IPS DF 6.9 (cell line): ENCODE data around the gene ADCY6.

ENCODE experiments used
- DNase-seq: peaks from one replicate; pipeline ENCODE4 v3.0.0-alpha.2; 2013; ENCODE audit warnings: low read depth, low spot score
- H3K27ac ChIP-seq: one replicate; pipeline ENCODE4 v1.5.1; 2013; ENCODE audit warnings: low read length, control low read depth
- H3K27me3 ChIP-seq: 2 replicates; pipeline ENCODE4 v1.6.1; 2013; ENCODE audit warnings: mild to moderate bottlenecking, low read length; ENCODE audit not compliant: control insufficient read depth, insufficient read depth
- H3K36me3 ChIP-seq: 2 replicates; pipeline ENCODE4 v1.6.1; 2013; ENCODE audit warnings: low read length; ENCODE audit not compliant: control insufficient read depth, insufficient read depth
- H3K4me1 ChIP-seq: 2 replicates; pipeline ENCODE4 v1.6.1; 2013; ENCODE audit warnings: low read length; ENCODE audit not compliant: control insufficient read depth, insufficient read depth
- H3K4me3 ChIP-seq: 2 replicates; pipeline ENCODE4 v1.5.1; 2013; ENCODE audit warnings: mild to moderate bottlenecking, low read length
- H3K9me3 ChIP-seq: 2 replicates; pipeline ENCODE4 v1.6.1; 2013; ENCODE audit warnings: low read length, inconsistent platforms; ENCODE audit not compliant: control insufficient read depth, insufficient read depth
- WGBS: extraction: QIAGEN DNeasy Blood & Tissue Kit; methylation state at CpG from one replicate; pipeline ENCODE4 v1.1.7; 2013; ENCODE audit warnings: mixed read lengths, missing lambda C conversion rate; ENCODE audit not compliant: insufficient read length, insufficient coverage; 5-methylcytosine and 5-hydroxymethylcytosine counted together

Gene ADCY6

DNA sequence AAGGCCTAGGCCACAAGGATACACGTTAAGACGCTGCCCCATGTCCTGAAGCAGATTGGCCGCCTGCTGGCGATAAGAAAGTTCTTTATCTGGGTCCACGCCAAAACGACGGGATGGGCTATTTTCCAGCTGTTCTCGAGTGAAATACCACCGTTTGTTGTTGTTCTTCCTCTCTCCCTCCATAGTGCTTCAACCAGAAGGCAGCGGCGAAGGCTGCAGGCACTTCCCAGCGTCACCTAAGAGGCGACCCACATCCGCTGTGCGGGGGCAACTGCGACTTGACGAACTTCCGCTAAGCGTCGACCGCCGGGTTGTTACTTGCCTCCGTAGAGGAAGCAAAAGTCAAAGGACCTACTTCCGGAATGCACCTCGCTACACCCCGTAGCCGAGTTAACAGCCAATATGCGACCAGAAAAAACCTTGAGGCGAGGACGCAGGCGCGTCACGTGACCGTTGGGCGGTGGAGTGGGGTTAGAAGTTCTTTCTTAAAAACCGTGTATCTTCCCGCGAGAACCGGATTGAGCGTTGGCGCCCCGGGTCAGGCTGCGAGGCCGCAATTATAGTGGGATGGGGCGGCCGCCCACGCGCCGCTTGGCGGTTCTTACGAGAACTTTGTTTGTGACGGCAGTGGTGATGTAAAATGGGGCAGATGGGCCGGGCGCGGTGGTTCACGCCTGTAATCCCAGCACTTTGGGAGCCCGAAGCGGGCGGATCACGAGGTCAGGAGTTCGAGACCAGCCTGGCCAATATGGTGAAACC is 72.2 kb downstream of the ADCY6 start, which contains the start of gene CCNT1:
Gene CCNT1, minus strand, starts transcription at position 215 of the 759 bp plus-strand sequence. Its CDS starts 32 bp downstream, at position 183.
- Histone ChIP-seq H3K9me3 (no peaks in the 10 kb centered on the region), H3K36me3 (peaks cover 6% of the 10 kb centered on the region; the same call in 1 of the 2 replicates), H3K4me1 (no peaks in the 10 kb centered on the region), H3K27ac (no peak within 1 kb of the TSS), H3K27me3 (no peaks in the 10 kb centered on the region), H3K4me3 (peak within 1 kb of the TSS; percentile 79)
- DNase-seq: peak; percentile 99
- no CpG with 5 or more reads among the region's 61 CpGs for WGBS
